ENCODE results near the gene HDAC7. TPM values are rescaled to one million over a fixed set of nuclear protein-coding genes. Genes with fewer than 3 reads are reported as not detected.

HDAC7 gene
- total RNA-seq, 2 experiments from 2014 or later = 373 to 382 TPM

DNA sequence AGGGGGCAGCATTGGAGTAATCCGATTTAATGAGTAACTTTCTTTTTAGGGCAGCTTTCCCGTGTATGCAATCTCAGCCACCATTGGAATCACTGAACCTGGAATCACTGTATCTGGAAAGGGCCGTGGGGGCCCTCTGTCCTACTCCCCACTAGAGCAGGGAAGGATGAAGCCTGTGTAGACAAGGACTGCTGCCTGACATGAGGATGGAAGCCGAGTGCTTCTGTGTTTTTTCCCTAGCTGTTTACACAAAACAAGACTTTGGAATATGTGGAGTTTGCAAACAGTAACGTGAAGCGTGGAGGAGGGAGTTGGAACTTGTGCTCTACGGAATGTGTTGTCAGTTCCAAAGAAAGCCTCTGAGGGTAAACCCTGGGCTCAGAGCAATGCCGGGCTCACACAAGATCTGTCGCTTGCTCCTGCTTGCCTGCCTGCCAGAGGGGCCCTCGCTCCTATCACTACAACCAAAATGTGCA is 32.4 kb upstream of the HDAC7 start:
- intact Hi-C loops (cut with micrococcal nuclease) = no loop called here
- no peak overlapping the region for H3K4me3 Mint-ChIP-seq
- ATAC-seq = no peak
- peaks cover 60% of the 10 kb centered on the region for H3K36me3 Mint-ChIP-seq (ENCODE audit: low read depth)
- no peak for DNase-seq
- no peak overlapping the region for H3K27ac Mint-ChIP-seq
- H3K9me3 Mint-ChIP-seq = no peaks in the 10 kb centered on the region
- CTCF ChIA-PET = interaction anchor here (0.7 to 3.2 kb wide), 4 partner anchors 14 to 110 kb away, joined by 3 to 16 read pairs (median 6); no protein-coding TSS in a partner anchor
- no peaks in the 10 kb centered on the region for H3K27me3 Mint-ChIP-seq
- H3K4me1 Mint-ChIP-seq (ENCODE audit: low read depth) = peaks cover 11% of the 10 kb centered on the region
- POLR2A ChIA-PET = interaction anchor here (0.6 kb wide), 1 partner anchor 113 kb away, joined by 3 read pairs; no protein-coding TSS in a partner anchor
- TF ChIP-seq, protein P1, sequence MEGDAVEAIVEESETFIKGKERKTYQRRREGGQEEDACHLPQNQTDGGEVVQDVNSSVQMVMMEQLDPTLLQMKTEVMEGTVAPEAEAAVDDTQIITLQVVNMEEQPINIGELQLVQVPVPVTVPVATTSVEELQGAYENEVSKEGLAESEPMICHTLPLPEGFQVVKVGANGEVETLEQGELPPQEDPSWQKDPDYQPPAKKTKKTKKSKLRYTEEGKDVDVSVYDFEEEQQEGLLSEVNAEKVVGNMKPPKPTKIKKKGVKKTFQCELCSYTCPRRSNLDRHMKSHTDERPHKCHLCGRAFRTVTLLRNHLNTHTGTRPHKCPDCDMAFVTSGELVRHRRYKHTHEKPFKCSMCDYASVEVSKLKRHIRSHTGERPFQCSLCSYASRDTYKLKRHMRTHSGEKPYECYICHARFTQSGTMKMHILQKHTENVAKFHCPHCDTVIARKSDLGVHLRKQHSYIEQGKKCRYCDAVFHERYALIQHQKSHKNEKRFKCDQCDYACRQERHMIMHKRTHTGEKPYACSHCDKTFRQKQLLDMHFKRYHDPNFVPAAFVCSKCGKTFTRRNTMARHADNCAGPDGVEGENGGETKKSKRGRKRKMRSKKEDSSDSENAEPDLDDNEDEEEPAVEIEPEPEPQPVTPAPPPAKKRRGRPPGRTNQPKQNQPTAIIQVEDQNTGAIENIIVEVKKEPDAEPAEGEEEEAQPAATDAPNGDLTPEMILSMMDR (IDR thresholded peaks at IDR 0.05) = no peak

DNA sequence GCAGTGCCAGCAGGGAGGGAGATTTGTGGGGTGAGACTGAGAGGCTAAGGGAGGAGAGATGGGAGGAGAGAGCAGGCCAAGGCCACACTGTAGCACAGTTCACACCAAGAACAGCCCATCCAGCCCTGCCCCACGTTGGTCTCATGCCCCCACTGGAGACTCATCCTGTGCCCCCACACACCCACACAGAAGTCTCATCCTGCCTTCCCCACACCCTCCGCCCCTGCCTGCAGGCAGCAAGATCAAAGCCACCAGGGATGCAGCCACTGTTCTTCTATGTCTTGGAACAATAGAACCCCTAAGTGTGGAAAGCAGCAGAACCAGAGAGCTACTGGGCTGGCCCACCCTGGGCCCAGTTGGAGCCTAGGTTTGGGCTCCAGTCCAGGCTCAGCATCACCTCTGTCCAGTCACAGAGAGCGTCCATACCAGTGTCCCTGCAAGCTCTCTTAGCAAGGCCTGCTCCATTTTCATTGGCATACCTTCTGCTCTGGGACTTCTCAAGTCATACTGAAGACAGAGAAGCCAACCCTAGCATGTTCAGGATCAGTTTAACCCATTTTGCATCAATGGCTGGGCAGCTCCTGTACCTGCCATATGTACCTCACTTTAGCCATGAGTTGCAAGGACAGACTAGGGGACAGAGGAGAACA is 31.7 kb upstream of the HDAC7 start:
- H3K36me3 Mint-ChIP-seq (ENCODE audit: low read depth) = peaks cover 61% of the 10 kb centered on the region
- H3K4me3 Mint-ChIP-seq = no peak overlapping the region
- ChIA-PET CTCF (interaction anchor here (0.7 to 3.2 kb wide), 3 partner anchors 13 to 110 kb away, joined by 3 to 16 read pairs (median 6); no protein-coding TSS in a partner anchor), POLR2A (interaction anchor here (0.6 to 1.3 kb wide), 2 partner anchors 9 to 113 kb away, joined by 3 read pairs; no protein-coding TSS in a partner anchor)
- intact Hi-C loops (cut with micrococcal nuclease) = no loop called here
- H3K27ac Mint-ChIP-seq = peak overlapping the region; percentile 26
- H3K4me1 Mint-ChIP-seq (ENCODE audit: low read depth) = peaks cover 11% of the 10 kb centered on the region
- no peak for DNase-seq
- H3K9me3 Mint-ChIP-seq = no peaks in the 10 kb centered on the region
- ATAC-seq = no peak
- no peaks in the 10 kb centered on the region for H3K27me3 Mint-ChIP-seq
- TF ChIP-seq, protein P1 (IDR thresholded peaks at IDR 0.05) = no peak

DNA sequence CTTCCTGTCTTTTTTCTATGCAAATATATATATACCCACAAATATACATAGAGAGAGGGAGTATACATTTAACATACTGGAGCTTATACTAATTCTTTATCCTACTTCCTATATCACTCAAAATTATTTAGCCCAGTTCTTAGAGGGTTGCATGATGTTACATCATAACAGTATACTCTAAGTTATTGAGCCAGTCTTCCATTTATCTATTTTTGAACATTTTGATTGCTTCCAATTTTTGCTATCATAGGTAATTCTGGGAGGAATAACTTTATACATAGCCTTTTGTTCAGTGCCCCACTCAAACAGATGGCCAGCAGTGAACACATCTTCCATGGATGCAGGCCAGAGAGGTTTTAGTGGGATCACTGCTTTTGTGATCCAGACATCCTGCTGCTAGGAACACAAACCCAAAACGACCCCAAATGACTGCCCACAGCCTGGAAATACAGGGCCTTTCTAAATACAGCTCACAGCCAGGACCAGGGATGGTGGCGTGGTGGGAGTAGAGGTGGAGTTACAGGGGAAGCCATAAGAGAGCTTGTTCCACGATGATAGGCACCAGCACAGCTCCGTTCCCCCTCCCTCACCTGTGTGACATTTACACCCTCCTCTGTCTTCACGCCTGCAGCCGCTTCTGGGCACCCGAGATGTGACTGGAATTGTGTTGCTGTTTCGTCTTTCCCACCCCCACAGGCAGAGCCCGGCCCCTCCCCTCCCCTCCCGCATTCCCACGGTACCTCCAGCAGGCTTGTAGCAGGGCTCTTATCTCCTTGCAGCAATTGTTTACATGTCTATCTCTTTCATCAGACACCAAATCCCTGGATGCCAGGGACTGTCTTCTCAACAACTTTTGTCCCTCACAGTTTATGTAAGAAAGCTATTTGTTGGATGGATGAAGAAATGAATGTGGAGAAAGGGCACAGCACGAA is 30.7 kb upstream of the HDAC7 start:
- no peak for DNase-seq
- H3K4me3 Mint-ChIP-seq = no peak overlapping the region
- ChIA-PET CTCF (interaction anchor here (1.0 to 3.2 kb wide), 4 partner anchors 12 to 113 kb away, joined by 3 to 16 read pairs (median 4); partner anchors contain the start of gene TMEM106C), POLR2A (interaction anchor here (1.3 to 1.7 kb wide), 2 partner anchors 8 kb away, joined by 3 to 7 read pairs; no protein-coding TSS in a partner anchor)
- H3K4me1 Mint-ChIP-seq (ENCODE audit: low read depth) = peaks cover 11% of the 10 kb centered on the region
- intact Hi-C loops (cut with micrococcal nuclease) = no loop called here
- TF ChIP-seq, protein P1 (IDR thresholded peaks at IDR 0.05) = no peak
- peaks cover 60% of the 10 kb centered on the region for H3K36me3 Mint-ChIP-seq (ENCODE audit: low read depth)
- no peaks in the 10 kb centered on the region for H3K9me3 Mint-ChIP-seq
- no peak overlapping the region for H3K27ac Mint-ChIP-seq
- no peak for ATAC-seq
- no peaks in the 10 kb centered on the region for H3K27me3 Mint-ChIP-seq

- Mint-ChIP-seq H3K27me3 (peaks cover 2% of the 10 kb centered on the region), H3K9me3 (no peaks in the 10 kb centered on the region), H3K4me1 (ENCODE audit: low read depth) (peaks cover 11% of the 10 kb centered on the region), H3K27ac (no peak overlapping the region), H3K36me3 (ENCODE audit: low read depth) (peaks cover 63% of the 10 kb centered on the region), H3K4me3 (no peak overlapping the region)
- CTCF ChIA-PET = interaction anchor here (1.4 to 5.0 kb wide), 3 partner anchors 10 to 107 kb away, joined by 5 to 25 read pairs (median 17); no protein-coding TSS in a partner anchor
- no peak for ATAC-seq
- intact Hi-C loops (cut with micrococcal nuclease) = no loop called here
- TF ChIP-seq, protein P1 (IDR thresholded peaks at IDR 0.05) = no peak
- no peak for DNase-seq
- POLR2A ChIA-PET = interaction anchor here (0.6 to 1.7 kb wide), 2 partner anchors 9 to 20 kb away, joined by 3 to 7 read pairs; no protein-coding TSS in a partner anchor
Observed at GRCh38 chr12:47849261-47849660, 29.6 kb upstream of the HDAC7 start.

Data from activated CD8-positive, alpha-beta T cell treated with anti-CD3 and anti-CD28 coated beads for 36 hours (primary cell).